GM12891 (cell line): ENCODE results near the gene MED13L.

Experiments
- POLR2A ChIP-seq: IDR thresholded peaks from 2 replicates; pipeline ENCODE4 v1.6.1; 2011; ENCODE audit warnings: low read depth, low read length, control low read depth
- POU2F2 ChIP-seq: IDR thresholded peaks from 2 replicates; pipeline ENCODE4 v1.6.1; 2011; ENCODE audit warnings: low read depth, mild to moderate bottlenecking, control low read depth, low read length, moderate library complexity

- TF ChIP-seq POLR2A (no peak), POU2F2 (no peak)
Observed at GRCh38 chr12:116217045-116217735, 60.3 kb downstream of the MED13L start.
